PC-9 (cell line): ENCODE data around the gene FGD5. TPM values are rescaled to one million over a fixed set of nuclear protein-coding genes. Genes with fewer than 3 reads are reported as not detected.

Source experiments
- BruUV-seq: library from RNA; stranded (reverse); fragments of 400-500 nt; replicated peaks from 2 replicates; lab custom pipeline; 2021; lab: Mats Ljungman, UMichigan
- CTCF ChIA-PET: fragments of 300-600 bp; sonication (Branson Sonifier 250); formaldehyde crosslinking; loops from one replicate; lab custom pipeline; 2022; ENCODE audit warnings: antibody characterized with exemption; lab: Charles Lee
- POLR2A ChIA-PET: fragments of 300-600 bp; sonication (Branson Sonifier 250); formaldehyde crosslinking; loops from one replicate; lab custom pipeline; 2022; ENCODE audit warnings: antibody characterized with exemption; ENCODE audit not compliant: unreplicated experiment; lab: Charles Lee
- DNase-seq, 2 experiments: peaks; one replicate each; pipeline versions ENCODE4 v3.0.0 to v3.0.0-alpha.2; 2015 to 2022; ENCODE audit warnings: mixed read lengths in 1 of 2
- H2AFZ ChIP-seq: fragments of 200-600 bp; sonication (generic); 2 replicates; pipeline ENCODE4 v1.8.1; 2017; ENCODE audit warnings: antibody characterized with exemption
- H3F3A ChIP-seq: fragments of 200-600 bp; sonication (generic); 2 replicates; pipeline ENCODE4 v1.8.1; 2017; ENCODE audit warnings: antibody characterized with exemption, mild to moderate bottlenecking, low read depth; ENCODE audit not compliant: insufficient read depth
- H3K27ac ChIP-seq: fragments of 200-600 bp; sonication (generic); 2 replicates; pipeline ENCODE4 v1.6.1; 2016; ENCODE audit warnings: mixed run types
- H3K27me3 ChIP-seq: fragments of 200-600 bp; sonication (generic); 2 replicates; pipeline ENCODE4 v1.6.1; 2016; ENCODE audit warnings: low read depth, mixed run types; ENCODE audit not compliant: insufficient read depth
- H3K36me3 ChIP-seq: fragments of 200-600 bp; sonication (generic); 2 replicates; pipeline ENCODE4 v1.6.1; 2016; ENCODE audit warnings: low read depth, mixed run types
- H3K4me1 ChIP-seq: fragments of 200-600 bp; sonication (generic); replicated peaks from 2 replicates; pipeline ENCODE4 v1.6.1; 2016; ENCODE audit warnings: mixed run types; ENCODE audit not compliant: insufficient read depth
- H3K4me2 ChIP-seq: fragments of 200-600 bp; sonication (generic); 2 replicates; pipeline ENCODE4 v1.6.1; 2017; ENCODE audit warnings: mixed run types
- H3K4me3 ChIP-seq: fragments of 200-600 bp; sonication (generic); 2 replicates; pipeline ENCODE4 v1.6.1; 2016; ENCODE audit warnings: mixed run types
- H3K79me2 ChIP-seq: fragments of 200-600 bp; sonication (generic); 2 replicates; pipeline ENCODE4 v1.6.1; 2017; ENCODE audit warnings: low read depth, mixed run types
- H3K9me2 ChIP-seq: fragments of 200-600 bp; sonication (generic); 2 replicates; pipeline ENCODE4 v1.8.1; 2017; ENCODE audit warnings: mild to moderate bottlenecking; ENCODE audit not compliant: insufficient read depth
- H3K9me3 ChIP-seq: fragments of 200-600 bp; sonication (generic); 2 replicates; pipeline ENCODE4 v1.8.1; 2016; ENCODE audit warnings: low read depth; ENCODE audit not compliant: insufficient read depth
- H4K20me1 ChIP-seq: fragments of 200-600 bp; sonication (generic); 2 replicates; pipeline ENCODE4 v1.8.1; 2017; ENCODE audit not compliant: insufficient read depth
- CTCF ChIP-seq: fragments of 200-600 bp; sonication (generic); conservative IDR thresholded peaks from 2 replicates; pipeline ENCODE4 v1.6.1; 2017; ENCODE audit warnings: mixed run types, antibody characterized with exemption, mild to moderate bottlenecking, moderate library complexity
- EZH2 ChIP-seq: fragments of 200-600 bp; sonication (generic); IDR thresholded peaks from 2 replicates; pipeline ENCODE4 v1.8.0; 2017; ENCODE audit warnings: antibody characterized with exemption, low read depth
- intact Hi-C: fragments of 100-400 bp; cut with micrococcal nuclease; formaldehyde crosslinking; loops from one replicate; pipeline ENCODE4 v1.10.0; 2022; ENCODE audit not compliant: unreplicated experiment
- total RNA-seq: library from RNA; stranded (reverse); gene quantifications from 2 replicates; pipeline ENCODE4 v1.2.3, GENCODE V29; 2021

The FGD5 gene
- total RNA-seq, 1 experiment from 2014 or later = not detected

GRCh38 chr3:14792691-14793121 is 26.1 kb upstream of the FGD5 start:
- no peaks in the 10 kb centered on the region for H3K36me3 ChIP-seq
- no peaks in the 10 kb centered on the region for H3K9me3 ChIP-seq
- TF ChIP-seq EZH2 (no peak), CTCF (no peak)
- no TSS peak for BruUV-seq
- H4K20me1 ChIP-seq = no peaks in the 10 kb centered on the region
- ChIA-PET CTCF (no interaction called here), POLR2A (no interaction called here)
- H3F3A ChIP-seq = no peaks in the 10 kb centered on the region
- no peak for DNase-seq
- H3K79me2 ChIP-seq = no peaks in the 10 kb centered on the region
- no peaks in the 10 kb centered on the region for H3K27me3 ChIP-seq
- H3K27ac ChIP-seq = no peak overlapping the region
- H3K4me1 ChIP-seq = no peaks in the 10 kb centered on the region
- H3K4me2 ChIP-seq = no peak overlapping the region
- no peak overlapping the region for H2AFZ ChIP-seq
- intact Hi-C loops = no loop called here
- H3K4me3 ChIP-seq = no peak overlapping the region
- no peaks in the 10 kb centered on the region for H3K9me2 ChIP-seq

- Histone ChIP-seq H2AFZ (no peak overlapping the region), H3K79me2 (no peaks in the 10 kb centered on the region), H4K20me1 (no peaks in the 10 kb centered on the region), H3K9me2 (no peaks in the 10 kb centered on the region), H3K9me3 (no peaks in the 10 kb centered on the region), H3K4me3 (no peak overlapping the region), H3K4me1 (no peaks in the 10 kb centered on the region), H3K36me3 (no peaks in the 10 kb centered on the region), H3K4me2 (no peak overlapping the region), H3K27me3 (no peaks in the 10 kb centered on the region), H3F3A (no peaks in the 10 kb centered on the region), H3K27ac (no peak overlapping the region)
- CTCF ChIA-PET = no interaction called here
- intact Hi-C loops = no loop called here
- DNase-seq = no peak
- BruUV-seq = no TSS peak
- TF ChIP-seq CTCF (no peak), EZH2 (no peak)
- POLR2A ChIA-PET = no interaction called here
Measured at GRCh38 chr3:14793126-14793857, 25.5 kb upstream of the FGD5 start.

- H3K4me2 ChIP-seq = no peak overlapping the region
- CTCF ChIA-PET = no interaction called here
- H3K27ac ChIP-seq = no peak overlapping the region
- H3K79me2 ChIP-seq = no peaks in the 10 kb centered on the region
- intact Hi-C loops = no loop called here
- H4K20me1 ChIP-seq = no peaks in the 10 kb centered on the region
- no peak for DNase-seq
- no peaks in the 10 kb centered on the region for H3K9me2 ChIP-seq
- H3K36me3 ChIP-seq = no peaks in the 10 kb centered on the region
- no peaks in the 10 kb centered on the region for H3F3A ChIP-seq
- H3K9me3 ChIP-seq = no peaks in the 10 kb centered on the region
- H3K27me3 ChIP-seq = no peaks in the 10 kb centered on the region
- no peak overlapping the region for H3K4me3 ChIP-seq
- no TSS peak for BruUV-seq
- no peak overlapping the region for H2AFZ ChIP-seq
- POLR2A ChIA-PET = no interaction called here
- TF ChIP-seq CTCF = no peak
- TF ChIP-seq EZH2 = no peak
- H3K4me1 ChIP-seq = no peaks in the 10 kb centered on the region
Measured at GRCh38 chr3:14793858-14794234, 24.9 kb upstream of the FGD5 start.
